NCI-H1092 (cell line): ENCODE measurements around the gene FNTB.
"Not testable (repeated sequence)": the region's sequence is repeated elsewhere in the genome, so short reads cannot be mapped to it uniquely, and the experiment has no call there.

Experiments used
- DNase-seq: peaks from one replicate; lab custom pipeline; 2025; lab: John Stamatoyannopoulos, UW

Gene FNTB

DNA sequence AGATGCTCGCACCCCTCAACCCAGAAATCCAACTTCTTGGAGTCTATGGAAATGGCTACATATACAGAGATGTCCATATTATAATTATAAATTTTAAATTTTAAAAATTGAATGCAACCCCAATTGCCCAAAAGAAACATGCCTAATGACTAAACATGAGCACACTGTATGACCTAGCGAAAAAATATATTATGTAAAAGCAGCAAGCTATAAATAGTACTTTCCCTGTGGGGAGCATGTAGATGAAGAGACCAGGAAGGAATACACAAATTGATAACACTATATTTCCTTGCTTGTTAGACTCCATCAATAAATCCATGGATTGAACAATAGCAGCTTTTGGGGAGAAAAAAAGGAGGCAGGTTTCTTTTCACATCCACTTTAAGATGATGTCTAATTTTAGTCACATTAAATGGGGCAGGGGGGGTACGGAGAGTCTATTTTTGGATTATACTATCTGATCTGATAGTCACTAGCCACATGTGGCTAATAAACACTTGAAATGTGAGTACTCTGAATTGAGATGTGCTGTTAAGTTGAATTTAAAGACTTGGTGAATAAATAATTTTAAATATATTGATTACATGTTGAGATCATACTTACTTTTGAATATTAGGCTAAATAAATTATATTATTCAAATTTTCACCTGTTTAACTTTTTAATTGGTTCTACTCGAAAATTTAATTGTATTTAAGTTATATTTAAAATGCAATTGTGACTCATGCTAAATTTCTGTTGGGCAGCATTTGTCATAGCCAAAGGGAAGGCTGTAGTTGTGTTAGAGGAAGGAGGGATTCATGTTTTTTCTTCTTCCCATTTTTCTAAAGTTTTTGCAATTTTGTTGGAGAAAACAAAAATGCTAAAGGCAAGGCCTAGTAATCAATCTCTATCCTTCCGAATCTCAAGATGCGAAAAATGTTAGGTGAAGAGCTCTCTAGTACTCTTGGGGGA lies 98.1 kb downstream of the FNTB start:
- no peak for DNase-seq

DNA sequence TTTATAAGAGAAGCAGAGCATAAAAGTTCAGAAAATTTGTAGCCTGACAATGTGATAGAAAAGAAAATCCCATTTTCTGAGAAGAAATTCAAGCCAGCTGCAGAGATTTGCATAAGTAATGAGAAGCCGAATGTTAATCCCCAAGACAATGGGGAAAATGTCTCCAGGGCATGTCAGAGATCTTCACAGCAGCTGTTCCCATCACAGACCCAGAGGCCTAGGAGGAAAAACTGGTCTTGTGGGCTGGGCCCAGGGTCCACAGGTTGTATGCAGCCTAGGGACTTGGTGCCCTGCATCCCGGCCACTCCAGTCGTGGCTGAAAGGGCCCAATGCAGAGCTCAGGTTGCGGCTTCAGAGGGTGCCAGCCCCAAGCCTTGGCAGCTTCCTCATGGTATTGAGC lies 100.0 kb downstream of the FNTB start:
- DNase-seq, result not testable (repeated sequence)

DNA sequence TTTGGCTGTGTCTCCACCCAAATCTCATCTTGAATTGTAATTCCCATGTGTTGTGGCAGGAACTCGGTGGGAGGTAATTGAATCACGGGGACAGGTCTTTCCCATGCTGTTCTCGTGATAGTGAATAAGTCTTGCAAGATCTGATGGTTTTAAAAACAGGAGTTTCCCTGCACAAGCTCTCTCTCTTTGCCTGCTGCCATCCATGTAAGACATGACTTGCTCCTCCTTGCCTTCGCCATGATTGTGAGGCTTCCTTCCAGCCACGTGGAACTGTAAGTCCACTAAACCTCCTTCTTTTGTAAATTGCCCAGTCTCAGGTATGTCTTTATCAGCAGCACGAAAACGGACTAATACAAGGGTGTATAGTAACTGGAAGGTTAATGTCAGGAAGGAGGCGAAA lies 101.1 kb downstream of the FNTB start:
- not testable (repeated sequence) for DNase-seq

DNA sequence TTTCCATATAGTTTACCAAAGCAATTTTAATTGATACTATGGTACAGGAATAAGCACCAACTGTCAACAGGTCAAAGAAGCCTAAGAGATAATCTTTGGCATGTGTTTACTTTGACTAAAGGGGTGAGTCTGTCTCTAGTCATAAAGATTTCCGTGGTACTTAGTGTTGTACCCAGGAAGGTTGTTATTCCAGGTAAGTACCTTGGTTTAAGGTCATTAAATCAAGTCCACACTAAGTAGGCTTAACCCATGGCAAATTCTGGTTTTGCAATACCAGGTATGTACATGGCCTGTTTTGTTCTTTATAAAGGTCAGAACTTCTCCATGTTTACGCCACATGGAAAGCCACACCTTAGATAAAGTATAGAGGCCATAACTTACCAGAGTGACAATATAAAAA lies 105.7 kb downstream of the FNTB start:
- no peak for DNase-seq

DNA sequence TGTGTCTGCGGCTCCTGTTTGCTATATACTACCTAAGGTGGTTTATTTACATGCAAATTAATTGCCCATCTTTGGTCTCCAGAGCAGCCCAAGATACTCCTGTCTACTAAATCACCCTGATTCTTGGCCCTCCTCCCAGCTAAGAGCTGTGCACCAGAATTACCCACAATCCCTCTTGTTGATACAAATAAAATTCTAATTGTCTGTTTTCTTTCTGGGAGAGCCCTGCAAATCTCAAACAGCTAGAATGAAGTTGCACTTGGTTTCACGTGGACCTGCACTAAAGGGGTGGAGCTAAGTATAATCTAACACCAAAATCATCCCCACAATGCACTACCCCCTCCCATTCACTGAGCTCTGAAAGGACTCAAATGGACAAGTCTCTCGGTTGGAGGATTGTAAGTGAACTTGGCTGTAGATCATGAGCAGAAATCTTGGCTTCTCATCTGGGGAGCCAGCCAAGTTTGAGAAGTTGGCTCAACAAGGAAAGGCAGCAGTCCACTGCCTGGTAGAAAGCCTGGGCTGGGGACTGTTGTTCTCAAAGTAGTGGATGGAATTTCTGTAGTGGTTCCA lies 109.0 kb downstream of the FNTB start:
- DNase-seq, result no peak

DNA sequence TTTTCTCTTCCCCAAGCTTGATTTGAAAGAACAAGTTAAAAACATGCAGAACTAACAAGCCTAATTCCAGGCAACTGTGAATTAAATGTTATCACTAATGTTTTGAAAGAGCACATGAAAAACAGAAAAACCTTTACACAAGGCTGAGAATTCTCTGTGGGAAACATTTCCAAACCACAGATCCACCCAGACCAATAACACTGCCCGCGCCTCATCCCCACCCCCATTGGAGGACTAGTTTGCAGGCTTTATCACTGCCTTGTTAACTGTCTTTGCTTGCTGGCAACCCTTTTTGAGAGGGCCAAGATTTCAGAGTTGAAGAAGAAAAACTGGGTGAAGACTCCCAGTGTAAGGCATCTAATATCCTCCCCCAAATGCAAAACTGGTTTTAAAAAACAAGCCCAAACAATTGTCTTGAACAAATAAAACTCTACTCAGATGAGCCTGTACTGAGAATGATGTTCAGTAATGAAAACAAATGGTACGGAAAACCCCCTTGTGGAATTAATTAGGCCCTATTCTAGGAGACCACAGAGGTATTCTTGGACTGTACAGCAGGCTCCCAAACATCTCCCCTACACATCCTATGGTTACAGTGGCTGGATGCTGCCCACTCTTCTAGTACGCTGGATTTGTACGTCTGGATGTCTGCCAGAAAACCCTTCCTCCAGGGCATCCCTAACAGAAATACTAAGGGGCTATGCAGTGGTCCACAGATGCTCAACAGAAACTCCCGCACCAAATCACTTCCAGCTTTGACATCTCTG lies 109.8 kb downstream of the FNTB start:
- DNase-seq, result no peak

DNA sequence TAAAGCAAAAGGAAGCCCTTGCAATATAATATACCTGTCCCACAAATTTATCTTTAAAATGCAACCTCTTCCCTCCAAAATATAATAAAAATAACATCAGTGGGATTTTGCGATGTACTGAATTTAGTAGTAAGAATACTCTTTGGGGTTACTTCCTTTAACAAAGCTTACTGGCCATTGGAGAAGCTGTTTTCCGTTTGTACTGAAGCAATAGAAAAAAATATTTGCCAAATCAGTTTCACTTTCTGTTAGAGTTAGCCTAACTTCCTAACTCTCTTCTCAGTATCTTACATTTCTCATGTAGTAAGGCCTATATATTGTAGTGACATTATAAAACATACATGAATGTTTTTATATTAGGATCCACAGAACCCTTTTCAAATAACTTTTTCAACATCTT lies 111.9 kb downstream of the FNTB start:
- no peak for DNase-seq

DNA sequence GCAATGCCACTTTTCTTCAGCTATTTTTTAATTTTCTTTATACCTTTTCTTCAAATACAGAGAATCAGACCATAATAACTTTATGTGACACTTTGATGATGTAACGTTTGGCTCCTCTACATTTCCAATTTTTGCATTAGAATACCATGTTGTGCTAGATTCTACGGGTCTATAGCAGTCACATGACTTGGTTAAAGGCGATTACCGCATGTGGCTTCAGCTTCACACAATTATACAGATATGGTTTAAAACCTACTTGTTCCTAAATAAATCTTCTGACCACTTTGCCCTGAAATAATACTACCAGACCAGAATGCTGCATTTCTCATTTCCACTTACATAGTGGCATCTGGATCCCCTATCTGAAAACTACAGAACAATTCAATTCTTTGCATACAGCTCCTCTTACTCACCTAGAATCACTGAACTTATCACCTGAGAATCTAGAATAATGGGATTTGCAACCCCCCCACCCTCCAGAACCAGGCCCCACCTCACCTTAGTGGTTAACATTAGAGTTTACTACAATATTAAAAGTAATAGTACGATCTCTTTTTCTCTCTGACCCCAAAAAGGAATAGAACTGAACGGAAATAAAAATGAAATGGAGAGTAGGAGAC lies 114.3 kb downstream of the FNTB start:
- no peak for DNase-seq

DNA sequence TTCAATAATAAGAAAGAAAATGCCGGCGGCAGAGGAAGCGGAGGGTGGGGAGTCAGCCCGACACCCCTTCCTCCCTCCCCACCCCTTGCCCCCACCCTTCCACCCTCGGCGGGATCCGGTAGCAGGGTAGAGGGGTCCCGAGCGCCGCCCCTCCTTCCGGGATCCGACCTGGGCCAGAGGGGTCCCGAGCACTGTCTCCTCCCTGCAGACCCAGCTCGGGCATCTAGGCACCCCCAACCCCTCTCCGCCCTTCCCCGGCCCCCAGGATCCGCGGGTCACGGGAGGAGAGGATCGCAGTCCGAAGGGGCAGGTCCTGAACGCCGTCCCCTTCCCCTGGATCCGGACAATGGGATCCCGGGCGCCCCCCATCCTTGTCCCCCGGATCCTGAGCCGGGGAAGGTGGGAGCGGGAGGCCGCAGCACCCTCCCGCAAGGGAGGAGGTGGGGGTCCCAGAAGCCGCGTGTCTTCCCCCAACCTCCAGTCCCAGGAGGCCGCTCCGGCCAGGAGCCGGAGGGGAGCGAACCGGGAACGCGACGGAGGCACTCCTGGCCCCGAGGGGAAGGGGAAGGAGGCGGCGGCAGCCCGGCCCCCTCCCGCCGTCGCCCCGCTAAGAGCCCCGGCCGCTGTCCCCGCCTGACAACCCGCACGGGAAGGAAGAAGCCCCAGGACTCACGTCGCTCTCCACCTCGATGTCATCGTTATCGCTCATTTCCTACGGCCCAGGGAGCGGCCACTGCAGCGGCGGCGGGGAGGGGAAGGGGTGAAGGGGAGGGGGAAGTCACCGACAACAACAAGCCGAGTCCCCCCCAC lies 115.1 kb downstream of the FNTB start:
- no peak for DNase-seq

DNA sequence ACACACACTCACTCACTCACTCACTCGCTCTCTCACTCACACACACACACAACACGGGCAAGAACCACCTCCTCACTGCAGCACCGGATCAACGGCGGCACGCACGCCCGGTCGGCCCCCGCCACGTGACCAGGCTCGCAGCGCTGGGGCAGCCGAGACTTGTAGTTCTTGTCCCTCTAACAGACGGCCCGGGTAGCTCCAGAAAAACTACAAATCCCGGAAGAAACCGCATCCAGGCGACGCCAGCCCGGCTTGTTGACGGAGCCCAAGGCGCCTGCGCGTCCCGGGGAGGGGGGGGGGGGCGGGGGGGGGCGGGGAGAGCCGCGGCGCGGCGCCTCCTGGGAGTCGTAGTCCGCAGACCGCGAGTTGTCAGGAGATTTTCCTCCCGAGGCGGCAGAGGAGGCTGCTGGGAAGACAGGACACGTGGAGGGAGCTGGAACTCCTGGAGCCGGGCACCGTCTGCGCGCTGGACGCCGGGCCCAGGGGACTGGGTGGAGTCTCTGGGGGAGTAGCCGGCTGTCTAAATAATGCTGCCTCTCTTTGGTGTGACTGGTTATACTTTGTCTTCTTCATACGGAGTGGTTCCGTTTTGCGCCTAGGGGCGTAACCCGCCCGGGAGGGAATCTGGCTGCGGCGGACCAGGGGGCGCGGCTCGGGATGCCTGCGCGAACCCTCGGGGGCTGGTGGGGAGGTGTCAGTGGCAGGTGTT lies 115.9 kb downstream of the FNTB start, which contains the start of gene MAX:
Gene MAX (minus strand): TSS at position 77 of the 709 bp plus-strand sequence. CDS start 178 bp downstream, outside the sequence.
- peak; percentile 99 for DNase-seq

DNA sequence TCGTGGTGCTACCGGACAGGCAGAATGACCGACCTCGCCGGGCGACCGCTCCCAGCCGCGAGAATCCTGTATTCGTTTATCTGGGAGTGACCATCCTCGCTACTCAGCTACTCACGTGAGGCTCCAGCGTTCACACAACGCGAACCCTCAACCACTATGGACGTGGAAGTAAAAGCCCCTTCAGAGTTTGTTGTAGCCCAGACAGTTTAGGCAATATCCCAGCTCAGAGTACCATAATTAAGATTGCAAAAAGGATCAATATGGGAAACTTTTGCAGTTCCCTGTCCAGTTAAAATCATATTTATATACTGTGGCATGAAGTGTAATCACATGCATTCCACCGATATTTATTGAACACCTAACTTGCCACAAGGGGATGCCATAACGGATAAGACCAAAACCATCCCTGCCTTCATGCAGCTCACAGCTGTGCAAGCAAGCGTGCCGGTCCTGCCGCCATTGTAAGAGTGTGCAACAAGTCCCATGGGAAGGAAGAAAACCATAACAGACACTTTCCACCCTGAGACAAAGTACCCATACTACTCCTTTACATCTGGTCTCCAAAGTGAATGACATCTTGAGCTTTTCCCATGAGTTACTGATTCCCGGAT lies 116.6 kb downstream of the FNTB start:
- no peak for DNase-seq

DNA sequence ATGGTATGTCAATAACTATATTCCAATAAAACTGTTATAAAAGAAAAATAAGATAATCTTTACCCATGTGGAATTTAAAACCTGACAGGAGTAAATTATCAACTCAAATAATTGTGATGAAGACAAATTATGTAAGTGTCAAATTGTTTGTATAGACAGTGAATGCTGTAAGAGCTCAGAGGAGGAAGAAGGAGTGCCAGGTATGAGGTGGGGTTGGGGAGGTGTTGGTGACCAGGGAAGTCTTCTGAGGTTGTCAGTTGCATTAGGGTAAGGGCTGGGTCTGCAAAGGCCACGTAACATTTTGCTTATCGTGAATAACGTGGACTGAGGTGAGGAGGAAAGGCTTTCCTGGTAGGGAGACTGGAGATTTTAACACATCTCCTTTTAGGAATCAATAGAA lies 118.1 kb downstream of the FNTB start:
- DNase-seq, result no peak

DNA sequence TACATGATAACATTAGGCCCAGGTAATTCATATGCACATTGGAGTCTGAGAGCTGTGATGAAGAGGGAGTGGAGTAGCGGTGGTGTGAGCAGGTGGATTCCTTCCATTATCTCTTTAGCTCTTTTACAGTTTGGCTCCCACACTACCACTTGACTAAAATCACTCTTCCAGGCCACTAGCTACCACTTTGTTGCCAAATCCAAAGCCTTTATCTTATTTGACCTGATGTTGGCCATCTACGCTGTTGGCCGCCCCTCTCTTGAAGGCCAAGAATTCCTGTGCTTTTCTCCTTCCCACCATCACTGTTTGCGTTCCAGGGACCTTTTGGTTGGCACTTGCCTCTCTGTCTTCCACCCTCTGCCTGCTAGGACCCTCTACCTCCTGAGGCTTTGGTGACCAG lies 119.6 kb downstream of the FNTB start:
- no peak for DNase-seq

DNA sequence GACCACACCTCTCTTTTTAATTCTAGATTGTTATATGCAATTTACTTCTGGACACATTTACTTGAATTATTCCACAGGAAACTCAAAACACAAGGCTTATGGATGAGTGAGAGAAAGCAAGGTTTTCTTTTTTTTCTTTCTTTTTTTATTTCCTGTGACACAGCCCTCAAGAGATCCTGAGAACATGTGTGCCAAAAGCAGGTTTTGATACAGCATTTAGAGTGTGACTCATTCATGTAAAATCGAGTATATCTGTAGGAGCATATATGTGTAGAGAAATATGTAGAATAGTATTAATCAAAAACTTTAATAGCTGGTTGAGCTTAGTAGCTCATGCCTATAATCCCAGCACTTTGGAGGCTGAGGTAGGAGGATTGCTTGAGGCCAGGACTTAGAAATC lies 120.0 kb downstream of the FNTB start:
- no peak for DNase-seq

DNA sequence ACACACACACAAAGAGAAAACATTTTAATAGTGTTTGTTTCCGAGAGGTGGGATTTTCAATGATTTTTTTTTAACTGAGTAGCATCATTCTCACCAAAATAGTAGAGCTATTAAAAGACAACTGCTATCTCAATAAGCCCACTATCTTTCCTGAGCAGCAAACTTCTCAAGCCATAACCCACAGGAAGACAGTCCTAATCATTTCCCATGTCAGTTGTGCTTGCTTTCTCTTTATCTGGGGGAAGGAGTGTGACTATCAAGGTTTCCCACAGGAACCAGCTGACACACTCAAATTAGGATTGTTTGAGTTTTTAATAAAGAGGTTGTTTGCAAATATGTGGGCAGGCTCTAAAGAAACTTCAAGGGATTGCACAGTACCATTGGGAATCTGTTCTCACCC lies 120.5 kb downstream of the FNTB start:
- DNase-seq, result no peak

DNA sequence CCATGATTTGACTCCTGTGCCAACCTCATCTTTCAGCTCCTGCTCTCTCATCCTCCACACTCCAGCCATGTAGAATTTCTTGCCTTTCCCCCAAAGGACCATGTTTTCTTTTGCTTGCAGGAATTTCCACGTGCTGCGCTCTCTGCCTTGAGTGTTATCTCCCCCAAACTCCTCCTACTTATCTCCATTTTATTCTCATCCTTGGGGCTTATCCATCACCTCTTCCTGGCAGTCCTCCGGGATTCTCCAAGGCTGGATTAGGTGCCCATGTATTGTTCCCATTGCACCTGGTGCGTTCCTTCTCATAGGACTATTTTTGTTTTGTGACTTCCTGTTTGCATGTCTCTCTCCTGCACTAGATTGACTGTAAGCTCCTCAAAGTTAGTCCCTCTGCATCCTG lies 122.7 kb downstream of the FNTB start:
- DNase-seq, result no peak

DNA sequence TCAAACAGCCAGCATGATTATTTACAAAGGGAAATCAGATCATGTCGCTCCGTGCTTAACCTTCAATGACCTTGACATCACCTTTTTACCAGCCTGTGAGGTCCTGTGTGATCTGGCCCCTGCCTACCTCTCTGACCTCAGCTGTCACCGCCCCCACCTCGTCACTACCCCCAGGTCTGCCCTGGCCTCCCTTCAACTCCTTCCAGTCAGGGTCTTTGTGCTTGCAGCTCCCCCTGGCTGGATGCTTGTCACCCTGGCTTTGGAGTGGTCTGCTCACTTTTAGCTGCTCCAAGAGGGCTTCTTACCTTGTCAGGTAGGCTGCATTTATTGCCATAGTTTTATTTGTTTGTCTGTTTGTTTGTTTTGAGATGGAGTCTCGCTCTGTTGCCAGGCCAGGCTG lies 123.8 kb downstream of the FNTB start:
- no peak for DNase-seq
